Gastrocnemius medialis (tissue), 4 donors: Measurements from ENCODE around the gene CNNM4. TPM values are rescaled to one million over a fixed set of nuclear protein-coding genes. Genes with fewer than 3 reads are reported as not detected.

Experiments used
- ATAC-seq, 2 donors: fragments of 150-250 bp; one replicate each; pipeline ENCODE4 v1.9.1; 2016
- DNase-seq, 2 donors: peaks; one replicate each; pipeline ENCODE4 v3.0.0-alpha.2; 2019
- H3K27ac ChIP-seq, 4 donors: fragments of 200-600 bp; sonication (generic); 1 replicate in 1 of 4; 2 replicates in 3 of 4; pipeline ENCODE4 v1.5.1; 2016 to 2018; ENCODE audit warnings: mild to moderate bottlenecking in 2 of 4, moderate library complexity in 1 of 4
- H3K27me3 ChIP-seq, 3 donors: fragments of 200-600 bp; sonication (generic) in 2 of 3; 1 replicate in 1 of 3; 2 replicates in 2 of 3; pipeline versions ENCODE4 v1.5.1 to v1.6.0; 2016 to 2019; ENCODE audit warnings: mild to moderate bottlenecking in 1 of 3, moderate library complexity in 1 of 3
- H3K36me3 ChIP-seq, 2 donors: fragments of 200-600 bp; sonication (generic) in 1 of 2; one replicate each; pipeline ENCODE4 v1.5.1; 2017 to 2018
- H3K4me1 ChIP-seq, 2 donors: fragments of 200-600 bp; sonication (generic) in 1 of 2; one replicate each; pipeline ENCODE4 v1.5.1; 2016 to 2017; ENCODE audit warnings: mild to moderate bottlenecking in 2 of 2
- H3K4me3 ChIP-seq, 4 donors: fragments of 200-600 bp; sonication (generic) in 3 of 4; 1 replicate in 1 of 4; 2 replicates in 3 of 4; pipeline ENCODE4 v1.5.1; 2016 to 2019; ENCODE audit warnings: mild to moderate bottlenecking in 2 of 4
- H3K9me3 ChIP-seq, 3 donors: fragments of 200-600 bp; sonication (generic) in 2 of 3; 1 replicate in 1 of 3; 2 replicates in 2 of 3; pipeline ENCODE4 v1.5.1; 2016 to 2019
- POLR2A ChIP-seq, 2 donors: fragments of 450-650 bp; IDR thresholded peaks; one replicate each; pipeline ENCODE4 v1.6.1; 2017; ENCODE audit warnings: antibody characterized with exemption in 2 of 2, mild to moderate bottlenecking in 2 of 2, moderate library complexity in 2 of 2
- in situ Hi-C, 4 donors: fragments of 200-750 bp; cut with MboI; loops; one replicate each; pipeline versions ENCODE4 v1.15.0 to v1.8.0; 2017; ENCODE audit warnings: low sequenced_read_pairs in 4 of 4
- intact Hi-C: fragments of 100-400 bp; cut with DNase I; formaldehyde crosslinking; loops from one replicate; pipeline ENCODE4 v1.15.1; 2023; ENCODE audit warnings: low total_unique reads
- total RNA-seq, 4 donors: library from RNA; depleted of rRNA; stranded (reverse); fragments of >200 nt; gene quantifications; one replicate each; pipeline versions ENCODE4 v1.1.0 to v1.2.3, GENCODE V29; 2016
- TF ChIP-seq, protein P1 (sequence below), 5 experiments: fragments of 450-650 bp in 3 of 5; fragments of 200-600 bp in 2 of 5; sonication (generic) in 2 of 5; IDR thresholded peaks in 4 of 5; conservative IDR thresholded peaks in 1 of 5; 1 replicate in 4 of 5; 2 replicates in 1 of 5; pipeline ENCODE4 v1.5.1; 2016 to 2019; ENCODE audit warnings: antibody characterized with exemption in 5 of 5, mild to moderate bottlenecking in 3 of 5, moderate library complexity in 3 of 5

CNNM4 gene
- total RNA-seq, 4 donors from 2014 or later, result 5.4 to 20.1 (median 9.1) TPM

DNA sequence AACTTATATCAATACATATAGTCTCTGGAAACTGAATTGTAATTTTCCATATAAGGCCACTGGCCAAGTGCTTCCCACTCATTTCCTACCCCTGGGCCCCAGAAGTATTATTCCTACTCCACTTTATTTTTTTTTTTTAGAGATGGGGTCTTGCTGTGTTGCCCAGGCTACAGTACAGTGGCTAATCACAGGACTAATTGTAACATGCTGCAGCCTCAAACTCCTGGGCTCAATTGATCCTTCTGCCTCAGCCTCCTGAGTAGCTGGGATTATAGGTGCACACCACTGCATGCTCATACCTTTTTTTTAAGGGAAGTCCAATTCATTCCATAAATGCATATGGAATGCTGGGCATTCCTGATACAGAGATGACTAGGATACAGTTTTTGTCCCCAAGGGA lies 6.4 kb upstream of the CNNM4 start:
- no peaks in the 10 kb centered on the region for H3K36me3 ChIP-seq
- TF ChIP-seq, protein P1, sequence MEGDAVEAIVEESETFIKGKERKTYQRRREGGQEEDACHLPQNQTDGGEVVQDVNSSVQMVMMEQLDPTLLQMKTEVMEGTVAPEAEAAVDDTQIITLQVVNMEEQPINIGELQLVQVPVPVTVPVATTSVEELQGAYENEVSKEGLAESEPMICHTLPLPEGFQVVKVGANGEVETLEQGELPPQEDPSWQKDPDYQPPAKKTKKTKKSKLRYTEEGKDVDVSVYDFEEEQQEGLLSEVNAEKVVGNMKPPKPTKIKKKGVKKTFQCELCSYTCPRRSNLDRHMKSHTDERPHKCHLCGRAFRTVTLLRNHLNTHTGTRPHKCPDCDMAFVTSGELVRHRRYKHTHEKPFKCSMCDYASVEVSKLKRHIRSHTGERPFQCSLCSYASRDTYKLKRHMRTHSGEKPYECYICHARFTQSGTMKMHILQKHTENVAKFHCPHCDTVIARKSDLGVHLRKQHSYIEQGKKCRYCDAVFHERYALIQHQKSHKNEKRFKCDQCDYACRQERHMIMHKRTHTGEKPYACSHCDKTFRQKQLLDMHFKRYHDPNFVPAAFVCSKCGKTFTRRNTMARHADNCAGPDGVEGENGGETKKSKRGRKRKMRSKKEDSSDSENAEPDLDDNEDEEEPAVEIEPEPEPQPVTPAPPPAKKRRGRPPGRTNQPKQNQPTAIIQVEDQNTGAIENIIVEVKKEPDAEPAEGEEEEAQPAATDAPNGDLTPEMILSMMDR (IDR thresholded peaks at IDR 0.05 in 4 of 5, conservative IDR thresholded peaks at IDR 0.05 in 1 of 5), result no peak
- H3K4me3 ChIP-seq, result no peak overlapping the region
- ATAC-seq (no peak), DNase-seq (no peak)
- no peaks in the 10 kb centered on the region for H3K9me3 ChIP-seq
- H3K27ac ChIP-seq, result no peak overlapping the region
- in situ Hi-C loops (loop anchor here in 1 of 4 donors (10.0 kb wide), 1 partner anchor 120 kb away; the partner anchor contains the start of gene KANSL3), intact Hi-C loops (no loop called here)
- no peaks in the 10 kb centered on the region for H3K4me1 ChIP-seq
- H3K27me3 ChIP-seq, result no peaks in the 10 kb centered on the region

DNA sequence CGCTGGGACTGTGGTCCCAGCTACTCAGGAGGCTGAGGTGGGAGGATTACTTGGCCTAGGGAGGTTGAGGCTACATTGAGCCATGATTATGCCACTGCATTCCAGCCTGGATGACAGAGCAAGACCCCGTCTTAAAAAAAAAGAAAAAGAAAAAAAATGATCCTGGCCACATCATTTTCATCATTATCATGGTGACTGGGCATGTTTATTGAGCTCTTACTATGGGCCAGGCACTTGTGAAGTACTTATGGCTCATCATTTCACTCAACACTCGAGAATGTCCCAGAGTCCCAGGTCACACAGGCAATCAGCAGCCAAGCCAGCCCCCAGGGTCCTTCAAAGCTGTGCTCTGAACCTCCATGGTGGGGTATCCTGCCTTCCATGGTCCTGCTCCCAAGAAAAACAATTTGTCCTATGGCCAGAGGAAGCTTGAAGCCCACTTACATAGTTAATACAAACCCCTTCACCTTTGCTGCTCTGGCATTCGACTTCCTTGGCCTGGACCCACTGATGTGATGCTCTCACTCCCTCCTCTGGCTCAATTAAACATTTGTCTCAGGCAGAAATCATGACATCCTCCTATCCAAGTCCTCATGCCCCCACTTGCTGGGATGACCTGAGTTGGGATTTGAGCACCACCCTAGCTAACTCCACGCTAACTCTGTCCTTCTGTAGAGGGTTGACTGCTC lies 3.8 kb upstream of the CNNM4 start:
- Histone ChIP-seq H3K4me1 (peaks cover 12% of the 10 kb centered on the region in 2 donors), H3K9me3 (no peaks in the 10 kb centered on the region), H3K27ac (no peak overlapping the region), H3K4me3 (no peak overlapping the region), H3K36me3 (no peaks in the 10 kb centered on the region), H3K27me3 (no peaks in the 10 kb centered on the region)
- ATAC-seq, result no peak
- in situ Hi-C loops (loop anchor here in 1 of 4 donors (10.0 kb wide), 1 partner anchor 122 kb away; the partner anchor contains the start of gene KANSL3), intact Hi-C loops (no loop called here)
- DNase-seq, result no peak
- TF ChIP-seq, protein P1 (IDR thresholded peaks at IDR 0.05 in 4 of 5, conservative IDR thresholded peaks at IDR 0.05 in 1 of 5), result no peak
- TF ChIP-seq POLR2A (IDR thresholded peaks at IDR 0.05), result no peak

DNA sequence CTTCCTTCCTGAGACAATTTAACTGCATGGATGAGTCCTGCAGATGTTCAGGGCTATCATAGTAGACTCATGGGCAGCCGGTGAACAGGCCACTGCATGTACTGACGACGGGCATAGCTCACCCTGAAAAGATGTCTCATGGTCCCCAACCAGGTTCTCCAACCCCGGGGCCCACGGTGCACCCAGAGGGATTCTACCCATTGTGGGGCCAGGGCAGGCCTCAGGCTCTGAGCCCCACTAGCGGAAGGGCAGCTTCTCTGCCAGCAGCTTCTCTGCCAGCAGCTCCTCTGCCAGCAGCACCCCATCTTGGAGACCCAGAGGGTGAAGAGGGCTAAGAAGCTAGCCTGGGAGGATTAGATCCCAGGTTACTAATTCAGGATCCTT lies 3.2 kb upstream of the CNNM4 start:
- no peaks in the 10 kb centered on the region for H3K36me3 ChIP-seq
- H3K9me3 ChIP-seq, result no peaks in the 10 kb centered on the region
- DNase-seq, result no peak
- ATAC-seq, result no peak
- in situ Hi-C loops (loop anchor here in 1 of 4 donors (10.0 kb wide), 1 partner anchor 123 kb away; the partner anchor contains the start of gene KANSL3), intact Hi-C loops (no loop called here)
- H3K4me1 ChIP-seq, result peaks cover 17 to 18% of the 10 kb centered on the region in 2 donors
- no peak for TF ChIP-seq POLR2A (IDR thresholded peaks at IDR 0.05)
- TF ChIP-seq, protein P1 (IDR thresholded peaks at IDR 0.05 in 4 of 5, conservative IDR thresholded peaks at IDR 0.05 in 1 of 5), result no peak
- no peaks in the 10 kb centered on the region for H3K27me3 ChIP-seq
- H3K27ac ChIP-seq, result no peak overlapping the region
- H3K4me3 ChIP-seq, result no peak overlapping the region

DNA sequence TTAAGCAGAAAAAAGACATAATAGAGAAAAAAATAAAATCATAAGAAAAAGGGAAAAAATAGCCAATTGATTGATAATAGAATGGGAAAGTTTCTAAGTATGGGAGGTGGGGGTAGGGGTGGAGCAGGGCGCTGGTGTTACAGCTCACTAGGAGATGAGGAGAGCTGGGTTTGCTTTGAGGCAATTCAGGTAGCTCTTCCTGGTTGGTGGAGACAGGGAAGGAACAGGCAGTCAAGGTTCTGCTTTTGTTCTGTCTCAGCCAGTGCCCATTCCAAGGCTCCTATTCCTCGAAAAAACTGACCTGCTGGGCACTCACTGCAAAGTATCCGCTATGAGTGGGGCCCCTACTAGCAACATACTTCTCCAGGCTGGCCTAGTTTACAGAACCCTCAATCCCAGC lies 1.7 kb upstream of the CNNM4 start:
- intact Hi-C loops (no loop called here), in situ Hi-C loops (loop anchor here in 1 of 4 donors (10.0 kb wide), 1 partner anchor 124 kb away; the partner anchor contains the start of gene KANSL3)
- no peak overlapping the region for H3K4me3 ChIP-seq
- DNase-seq, result no peak
- ATAC-seq, result no peak
- H3K36me3 ChIP-seq, result no peaks in the 10 kb centered on the region
- H3K27ac ChIP-seq, result no peak overlapping the region
- H3K9me3 ChIP-seq, result no peaks in the 10 kb centered on the region
- no peak for TF ChIP-seq POLR2A (IDR thresholded peaks at IDR 0.05)
- TF ChIP-seq, protein P1 (IDR thresholded peaks at IDR 0.05 in 4 of 5, conservative IDR thresholded peaks at IDR 0.05 in 1 of 5), result no peak
- peaks cover 32 to 33% of the 10 kb centered on the region in 2 donors for H3K4me1 ChIP-seq
- H3K27me3 ChIP-seq, result no peaks in the 10 kb centered on the region
